ENCODE data around the gene GTF3A.

The GTF3A gene

DNA sequence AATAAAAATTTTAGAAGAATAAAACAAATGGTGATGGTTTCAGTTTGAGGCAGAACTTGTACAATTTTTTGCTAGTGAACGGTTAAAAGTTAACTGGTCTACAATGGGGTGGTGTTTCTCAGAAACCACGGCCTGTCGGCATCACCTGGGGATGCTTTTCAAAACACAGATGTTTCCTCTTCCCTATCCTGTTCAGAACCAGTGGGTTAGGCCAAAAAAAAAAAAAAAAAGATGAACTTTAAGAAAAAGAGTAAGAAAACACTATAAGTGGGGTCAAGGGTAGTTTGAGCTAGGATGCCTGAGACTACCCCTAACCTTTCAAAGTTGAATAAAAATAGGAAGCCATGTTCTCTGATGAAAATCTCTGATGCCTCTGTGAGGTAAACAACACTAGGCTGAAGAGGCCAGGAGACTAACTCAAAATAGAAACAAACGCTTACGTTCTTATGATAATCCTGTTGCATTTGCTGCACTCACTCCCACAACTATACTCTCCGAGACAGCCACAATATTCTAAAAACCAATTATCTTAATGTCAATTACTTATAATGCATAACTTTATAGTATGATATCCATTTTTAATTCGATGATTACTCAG is 22.7 kb downstream of the GTF3A start:
- Histone ChIP-seq H3K36me3 (replicated peaks) (no peaks in the 10 kb centered on the region), H3K27ac (no peak overlapping the region), H3K27me3 (replicated peaks) (no peaks in the 10 kb centered on the region), H3K4me3 (ENCODE audit: low read depth, low read length) (no peak overlapping the region)
- in situ Hi-C loops (cut with HindIII; ENCODE audit: low pct_ligation_motif_present, low sequenced_read_pairs), result no loop called here
- TF ChIP-seq, protein P1, sequence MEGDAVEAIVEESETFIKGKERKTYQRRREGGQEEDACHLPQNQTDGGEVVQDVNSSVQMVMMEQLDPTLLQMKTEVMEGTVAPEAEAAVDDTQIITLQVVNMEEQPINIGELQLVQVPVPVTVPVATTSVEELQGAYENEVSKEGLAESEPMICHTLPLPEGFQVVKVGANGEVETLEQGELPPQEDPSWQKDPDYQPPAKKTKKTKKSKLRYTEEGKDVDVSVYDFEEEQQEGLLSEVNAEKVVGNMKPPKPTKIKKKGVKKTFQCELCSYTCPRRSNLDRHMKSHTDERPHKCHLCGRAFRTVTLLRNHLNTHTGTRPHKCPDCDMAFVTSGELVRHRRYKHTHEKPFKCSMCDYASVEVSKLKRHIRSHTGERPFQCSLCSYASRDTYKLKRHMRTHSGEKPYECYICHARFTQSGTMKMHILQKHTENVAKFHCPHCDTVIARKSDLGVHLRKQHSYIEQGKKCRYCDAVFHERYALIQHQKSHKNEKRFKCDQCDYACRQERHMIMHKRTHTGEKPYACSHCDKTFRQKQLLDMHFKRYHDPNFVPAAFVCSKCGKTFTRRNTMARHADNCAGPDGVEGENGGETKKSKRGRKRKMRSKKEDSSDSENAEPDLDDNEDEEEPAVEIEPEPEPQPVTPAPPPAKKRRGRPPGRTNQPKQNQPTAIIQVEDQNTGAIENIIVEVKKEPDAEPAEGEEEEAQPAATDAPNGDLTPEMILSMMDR (IDR thresholded peaks at IDR 0.05; ENCODE audit: low read depth, low read length, missing control alignments), result no peak
- no peak for DNase-seq

DNA sequence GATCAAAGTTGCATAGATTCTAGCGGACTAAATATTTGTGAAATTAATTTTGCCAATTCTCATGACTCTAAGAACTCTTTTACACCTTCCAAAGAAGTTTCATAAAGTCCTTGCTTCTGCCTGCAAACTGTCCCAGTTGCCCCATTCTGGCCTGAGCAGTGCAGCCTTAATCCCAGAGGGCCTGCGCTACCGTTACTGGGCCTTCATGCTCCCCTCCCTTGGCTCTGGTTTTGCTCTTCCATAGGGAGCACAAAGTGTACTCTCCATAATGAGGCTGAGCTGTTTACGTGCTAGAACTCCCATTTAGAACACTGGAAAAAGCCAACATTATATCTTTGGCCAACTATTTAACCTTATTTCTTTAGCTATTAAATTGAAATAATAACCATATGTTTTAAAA is 23.9 kb downstream of the GTF3A start:
- no peak overlapping the region for H3K4me3 ChIP-seq (ENCODE audit: low read depth, low read length)
- in situ Hi-C loops (cut with HindIII; ENCODE audit: low pct_ligation_motif_present, low sequenced_read_pairs), result no loop called here
- H3K27ac ChIP-seq, result no peak overlapping the region
- TF ChIP-seq, protein P1 (IDR thresholded peaks at IDR 0.05; ENCODE audit: low read depth, low read length, missing control alignments), result no peak
- no peaks in the 10 kb centered on the region for H3K36me3 ChIP-seq (replicated peaks)
- H3K27me3 ChIP-seq (replicated peaks), result no peaks in the 10 kb centered on the region
- no peak for DNase-seq

DNA sequence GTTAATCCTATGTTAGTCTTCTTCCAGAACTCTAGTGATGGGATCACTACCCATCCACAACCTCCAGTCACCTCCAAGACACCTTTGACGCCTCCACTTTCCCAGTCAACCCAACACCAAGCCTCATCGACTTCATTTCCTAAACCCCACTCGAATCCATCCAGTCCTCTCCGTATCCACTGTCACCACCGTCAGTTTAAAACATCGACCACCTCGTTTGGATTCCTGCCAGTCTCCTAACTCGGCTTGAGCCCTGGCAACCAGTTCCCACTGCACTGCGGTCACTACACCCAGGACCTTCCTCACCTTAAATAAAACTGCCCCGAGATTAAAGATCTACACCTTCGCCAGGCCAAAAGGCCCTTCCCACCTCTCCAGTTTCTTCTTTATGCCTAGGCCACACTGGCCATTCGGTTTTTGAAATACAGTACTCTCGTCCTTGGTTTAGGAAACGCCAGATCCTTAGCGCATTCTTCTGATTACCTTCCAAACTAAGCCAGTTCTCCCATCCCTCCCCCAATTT is 24.7 kb downstream of the GTF3A start:
- H3K4me3 ChIP-seq (ENCODE audit: low read depth, low read length), result peak overlapping the region; percentile 91
- H3K36me3 ChIP-seq (replicated peaks), result no peaks in the 10 kb centered on the region
- no peak for DNase-seq
- no peaks in the 10 kb centered on the region for H3K27me3 ChIP-seq (replicated peaks)
- TF ChIP-seq, protein P1 (IDR thresholded peaks at IDR 0.05; ENCODE audit: low read depth, low read length, missing control alignments), result no peak
- H3K27ac ChIP-seq, result peak overlapping the region; percentile 93
- in situ Hi-C loops (cut with HindIII; ENCODE audit: low pct_ligation_motif_present, low sequenced_read_pairs), result no loop called here

GRCh38 chr13:27449936-27450828 is 25.8 kb downstream of the GTF3A start, which contains the start of gene MTIF3:
Gene MTIF3 (minus strand): TSS chr13:27450564. CDS start chr13:27440448, 10,116 bp downstream.
- H3K4me3 ChIP-seq (ENCODE audit: low read depth, low read length), result peak within 1 kb of the TSS; percentile 91
- H3K27me3 ChIP-seq (replicated peaks), result no peaks in the 10 kb centered on the region
- in situ Hi-C loops (cut with HindIII; ENCODE audit: low pct_ligation_motif_present, low sequenced_read_pairs), result no loop called here
- peak; percentile 85 for DNase-seq
- H3K36me3 ChIP-seq (replicated peaks), result no peaks in the 10 kb centered on the region
- peak within 1 kb of the TSS; percentile 93 for H3K27ac ChIP-seq
- TF ChIP-seq, protein P1 (IDR thresholded peaks at IDR 0.05; ENCODE audit: low read depth, low read length, missing control alignments), result no peak

DNA sequence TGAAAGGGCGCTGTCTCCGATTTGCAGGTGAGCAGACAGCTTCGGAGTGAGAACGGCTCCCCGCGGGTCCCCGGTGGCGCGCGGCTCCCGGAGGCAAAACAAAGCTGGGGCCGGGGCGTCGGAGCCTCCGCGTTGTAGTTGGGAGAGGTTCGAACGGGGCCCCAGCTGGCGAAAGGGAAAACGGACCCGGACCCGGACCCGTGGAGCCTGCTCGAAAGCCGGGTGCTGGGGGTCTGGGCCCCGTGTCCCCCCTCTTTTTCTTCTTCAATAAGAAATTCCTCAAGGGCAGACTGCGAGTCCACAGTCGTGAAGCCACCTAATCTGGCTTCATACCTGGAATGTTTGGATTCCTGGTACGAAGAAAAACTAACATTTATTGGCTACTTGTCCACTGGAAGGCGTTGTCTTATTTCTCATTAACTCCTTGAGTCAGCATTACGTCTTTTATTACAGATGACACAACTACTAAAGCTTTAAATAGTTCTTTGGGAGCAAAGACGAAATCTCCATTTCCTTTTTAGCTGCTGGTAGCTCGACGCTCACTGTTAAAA is 26.6 kb downstream of the GTF3A start:
- DNase-seq, result peak; percentile 12
- TF ChIP-seq, protein P1 (IDR thresholded peaks at IDR 0.05; ENCODE audit: low read depth, low read length, missing control alignments), result peak; percentile 6
- Histone ChIP-seq H3K36me3 (replicated peaks) (no peaks in the 10 kb centered on the region), H3K4me3 (ENCODE audit: low read depth, low read length) (peak overlapping the region; percentile 91), H3K27ac (peak overlapping the region; percentile 93), H3K27me3 (replicated peaks) (no peaks in the 10 kb centered on the region)
- in situ Hi-C loops (cut with HindIII; ENCODE audit: low pct_ligation_motif_present, low sequenced_read_pairs), result no loop called here
